ENCODE data around the gene CNTF.

- no peak for TF ChIP-seq CTCF (IDR thresholded peaks at IDR 0.05)
- TF ChIP-seq POLR2A (IDR thresholded peaks at IDR 0.05): no peak
Measured at GRCh38 chr11:58591659-58592058, 30.8 kb upstream of the CNTF start.
